ENCODE measurements around the gene C1orf52.

The C1orf52 gene

DNA sequence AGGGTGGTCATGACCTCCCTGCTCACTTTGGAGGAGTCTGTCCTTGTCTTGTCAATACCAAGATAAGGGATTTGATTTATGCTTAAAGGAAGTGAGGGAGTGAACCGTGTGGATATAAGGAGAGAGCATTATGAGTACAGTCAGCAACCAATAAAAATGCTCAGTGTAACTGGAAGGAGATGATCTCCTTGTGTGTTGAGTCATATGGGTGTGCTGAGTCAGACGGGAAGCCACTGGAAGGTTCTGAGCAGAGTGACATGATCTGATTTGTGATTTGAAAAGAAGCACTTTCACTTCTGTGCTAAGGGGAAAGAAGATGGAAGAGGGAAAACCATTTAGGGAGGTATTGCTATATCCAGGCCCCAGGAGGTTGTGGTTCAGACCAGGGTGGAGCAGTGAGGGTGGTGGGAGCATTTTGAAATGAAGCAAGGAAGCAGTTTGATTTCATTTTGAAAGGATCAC, 19.4 kb upstream of the C1orf52 start:
- TF ChIP-seq, protein P1, sequence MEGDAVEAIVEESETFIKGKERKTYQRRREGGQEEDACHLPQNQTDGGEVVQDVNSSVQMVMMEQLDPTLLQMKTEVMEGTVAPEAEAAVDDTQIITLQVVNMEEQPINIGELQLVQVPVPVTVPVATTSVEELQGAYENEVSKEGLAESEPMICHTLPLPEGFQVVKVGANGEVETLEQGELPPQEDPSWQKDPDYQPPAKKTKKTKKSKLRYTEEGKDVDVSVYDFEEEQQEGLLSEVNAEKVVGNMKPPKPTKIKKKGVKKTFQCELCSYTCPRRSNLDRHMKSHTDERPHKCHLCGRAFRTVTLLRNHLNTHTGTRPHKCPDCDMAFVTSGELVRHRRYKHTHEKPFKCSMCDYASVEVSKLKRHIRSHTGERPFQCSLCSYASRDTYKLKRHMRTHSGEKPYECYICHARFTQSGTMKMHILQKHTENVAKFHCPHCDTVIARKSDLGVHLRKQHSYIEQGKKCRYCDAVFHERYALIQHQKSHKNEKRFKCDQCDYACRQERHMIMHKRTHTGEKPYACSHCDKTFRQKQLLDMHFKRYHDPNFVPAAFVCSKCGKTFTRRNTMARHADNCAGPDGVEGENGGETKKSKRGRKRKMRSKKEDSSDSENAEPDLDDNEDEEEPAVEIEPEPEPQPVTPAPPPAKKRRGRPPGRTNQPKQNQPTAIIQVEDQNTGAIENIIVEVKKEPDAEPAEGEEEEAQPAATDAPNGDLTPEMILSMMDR (IDR thresholded peaks at IDR 0.05; ENCODE audit: control insufficient read depth, extremely low read depth, insufficient read depth): no peak
- H3K4me3 ChIP-seq (ENCODE audit: low read depth, low read length): no peak overlapping the region
- DNase-seq (ENCODE audit: low read depth): peak; percentile 55

DNA sequence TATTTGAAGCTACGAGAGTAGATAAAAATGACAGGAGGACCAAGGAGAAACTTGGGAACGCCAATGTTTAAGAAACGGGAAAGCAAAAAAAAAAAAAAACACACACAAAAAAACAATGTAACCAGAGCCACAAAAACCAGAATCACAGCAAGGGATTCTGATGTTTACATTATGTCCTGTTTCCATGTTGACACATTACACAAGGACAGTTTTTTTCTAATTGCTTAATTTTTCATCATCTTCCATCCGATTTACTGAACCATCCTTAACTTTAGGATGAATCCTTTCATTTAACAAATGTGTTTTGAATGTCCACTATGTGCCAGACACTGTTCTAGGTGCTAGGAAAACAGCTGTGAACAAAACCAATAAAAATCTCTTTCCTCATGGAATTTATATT, 18.3 kb upstream of the C1orf52 start:
- no peak overlapping the region for H3K4me3 ChIP-seq (ENCODE audit: low read depth, low read length)
- peak; percentile 50 for DNase-seq (ENCODE audit: low read depth)
- TF ChIP-seq, protein P1 (IDR thresholded peaks at IDR 0.05; ENCODE audit: control insufficient read depth, extremely low read depth, insufficient read depth): no peak

DNA sequence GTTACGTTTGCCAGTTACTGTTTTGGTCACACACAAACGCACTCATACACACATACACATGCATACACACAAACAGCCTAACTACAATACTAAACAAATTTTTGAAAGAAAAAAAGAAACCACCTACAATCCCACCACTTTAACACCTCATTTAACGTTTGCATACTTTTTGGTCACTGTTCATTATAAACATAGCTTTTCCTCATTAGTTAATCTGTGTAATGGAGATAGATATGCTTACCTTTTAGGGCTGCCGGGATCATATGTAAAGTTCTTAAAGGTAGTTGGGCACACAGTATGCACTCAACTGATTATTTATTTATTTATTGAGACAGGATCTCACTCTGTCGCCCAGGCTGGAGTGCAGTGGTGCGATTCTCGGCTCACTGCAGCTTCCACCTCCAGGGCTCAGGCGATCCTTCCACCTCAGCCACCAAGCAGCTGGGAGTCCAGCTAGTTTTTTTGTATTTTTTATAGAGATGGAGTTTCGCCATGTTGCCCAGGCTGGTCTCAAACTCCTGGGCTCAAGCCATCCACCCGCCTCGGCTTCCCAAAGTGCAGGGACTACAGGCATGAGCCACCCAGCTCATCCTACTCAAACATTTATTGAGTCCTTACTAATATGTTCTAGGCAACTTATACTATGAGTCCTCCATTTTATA, 17.6 kb upstream of the C1orf52 start:
- TF ChIP-seq, protein P1 (IDR thresholded peaks at IDR 0.05; ENCODE audit: control insufficient read depth, extremely low read depth, insufficient read depth): no peak
- peak overlapping the region; percentile 89 for H3K4me3 ChIP-seq (ENCODE audit: low read depth, low read length)
- DNase-seq (ENCODE audit: low read depth): no peak

DNA sequence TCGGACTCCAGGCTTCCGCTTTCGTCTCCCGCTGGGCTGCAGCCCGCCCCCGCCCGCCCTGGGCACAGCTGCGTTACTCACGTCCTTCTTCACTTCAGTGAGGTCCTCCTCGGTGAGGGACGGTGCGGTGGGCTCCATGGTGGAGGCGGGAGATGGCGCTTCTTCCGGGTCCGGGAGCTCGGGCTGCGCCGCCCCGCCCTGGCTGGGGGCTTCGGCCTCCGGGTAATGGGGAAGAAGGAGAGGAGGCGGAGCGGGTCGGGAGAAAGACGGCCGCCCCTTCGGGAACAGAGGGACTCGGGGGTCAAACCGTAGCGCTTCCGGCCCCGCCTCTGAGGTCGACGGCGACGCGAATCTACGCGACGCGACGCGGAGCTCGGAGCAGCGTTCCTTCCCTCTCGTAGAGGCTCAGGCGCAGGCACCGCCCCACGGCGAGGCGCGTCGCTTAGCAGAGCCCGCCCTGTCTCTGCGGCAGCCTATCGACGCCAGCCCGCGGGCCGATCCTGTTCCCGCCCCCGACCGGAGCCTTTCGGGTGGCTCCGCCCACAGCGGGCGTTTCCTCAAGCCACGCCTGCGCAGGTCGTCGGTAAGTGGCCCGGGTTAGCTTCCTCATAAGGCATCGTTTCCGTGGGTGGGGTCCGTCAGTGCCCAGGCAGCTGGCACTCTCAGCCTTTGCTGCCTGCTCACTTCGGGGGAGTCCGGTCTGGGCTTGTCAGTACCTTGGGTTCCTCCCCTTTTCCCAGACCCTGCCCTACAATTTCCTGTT, 16.9 kb upstream of the C1orf52 start, which contains the start of gene BCL10:
TSS of gene BCL10 (minus strand) at position 418 of the 763 bp plus-strand sequence. CDS start at position 138, 280 bp downstream.
- H3K4me3 ChIP-seq (ENCODE audit: low read depth, low read length): peak within 1 kb of the TSS; percentile 89
- DNase-seq (ENCODE audit: low read depth): peak; percentile 95
- TF ChIP-seq, protein P1 (IDR thresholded peaks at IDR 0.05; ENCODE audit: control insufficient read depth, extremely low read depth, insufficient read depth): no peak

DNA sequence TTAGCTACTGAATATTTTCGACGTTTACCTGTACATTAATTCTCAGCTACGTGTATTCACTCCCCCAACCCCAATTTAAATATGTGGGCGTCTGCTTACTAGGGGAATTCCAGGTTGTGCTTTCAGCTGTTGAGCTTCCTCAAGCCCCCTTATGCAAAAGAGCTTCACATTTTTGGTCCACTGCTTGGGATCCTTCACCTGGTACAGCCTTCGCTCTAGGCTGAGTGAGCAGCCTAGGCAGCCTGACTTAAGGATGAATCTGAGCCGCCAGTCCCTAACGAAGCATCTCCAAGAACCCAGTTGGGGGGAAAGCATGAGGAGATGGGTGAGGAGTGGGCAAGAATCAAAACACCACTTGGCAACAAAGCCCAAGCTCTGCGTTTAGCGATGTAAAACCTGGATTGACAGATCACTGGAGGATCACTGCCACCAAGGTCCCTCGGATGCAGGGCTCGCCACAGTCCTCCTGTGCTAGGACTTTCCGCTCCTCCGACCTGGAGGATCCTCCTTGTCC, 16.3 kb upstream of the C1orf52 start:
- DNase-seq (ENCODE audit: low read depth): no peak
- H3K4me3 ChIP-seq (ENCODE audit: low read depth, low read length): peak overlapping the region; percentile 89
- TF ChIP-seq, protein P1 (IDR thresholded peaks at IDR 0.05; ENCODE audit: control insufficient read depth, extremely low read depth, insufficient read depth): no peak

DNA sequence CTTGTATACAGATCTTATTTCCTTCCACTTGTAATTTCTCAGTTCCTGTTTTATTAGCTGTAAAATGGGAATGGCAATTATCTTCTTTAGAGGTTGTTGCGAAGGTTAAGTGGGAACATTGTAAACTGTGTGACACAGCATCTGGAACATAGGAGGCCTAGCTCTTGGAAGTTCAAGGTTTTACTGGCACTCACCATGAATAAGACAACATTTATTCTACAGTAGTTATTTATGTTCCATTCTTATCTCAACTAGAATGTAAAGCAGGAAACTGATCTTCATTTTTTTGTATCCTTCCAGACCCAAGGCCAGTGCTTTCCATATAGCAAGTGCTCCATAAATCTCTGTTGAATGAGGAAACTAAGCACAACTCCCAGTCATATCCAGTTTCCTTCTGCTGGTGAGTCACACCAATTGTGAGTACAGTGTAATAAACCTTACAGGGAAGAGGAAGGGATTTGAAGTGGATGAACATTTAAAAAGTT, 15.5 kb upstream of the C1orf52 start:
- DNase-seq (ENCODE audit: low read depth): peak; percentile 61
- TF ChIP-seq, protein P1 (IDR thresholded peaks at IDR 0.05; ENCODE audit: control insufficient read depth, extremely low read depth, insufficient read depth): no peak
- peak overlapping the region; percentile 89 for H3K4me3 ChIP-seq (ENCODE audit: low read depth, low read length)
